HL-60/S4 (cell line): ENCODE measurements around the gene ABCF2.

ENCODE experiments used
- in situ Hi-C: fragments of 300-500 bp; cut with MboI; formaldehyde crosslinking; loops from 2 replicates; pipeline ENCODE4 v1.14.3; 2022; ENCODE audit warnings: low sequenced_read_pairs

Gene ABCF2

GRCh38 chr7:151242159-151243044, 15.4 kb upstream of the ABCF2 start:
- in situ Hi-C loops: no loop called here

DNA sequence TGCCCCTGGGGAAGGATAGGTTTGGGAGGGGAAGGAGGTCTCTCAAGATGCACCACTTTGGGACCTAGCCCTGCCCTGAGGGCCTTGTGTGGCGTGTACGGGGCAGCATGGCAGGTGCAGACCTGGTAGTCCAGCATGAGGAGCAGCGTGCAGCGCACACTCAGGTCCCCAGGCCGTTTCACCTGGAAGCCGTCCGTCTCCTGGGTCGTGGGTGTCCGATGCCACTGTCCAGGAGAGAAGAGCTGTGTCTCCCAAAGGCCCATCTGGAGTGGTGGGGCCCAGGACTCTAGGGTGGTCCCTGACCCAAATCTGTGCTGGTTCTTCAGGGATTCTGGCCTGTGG, 14.7 kb upstream of the ABCF2 start:
- in situ Hi-C loops: no loop called here

DNA sequence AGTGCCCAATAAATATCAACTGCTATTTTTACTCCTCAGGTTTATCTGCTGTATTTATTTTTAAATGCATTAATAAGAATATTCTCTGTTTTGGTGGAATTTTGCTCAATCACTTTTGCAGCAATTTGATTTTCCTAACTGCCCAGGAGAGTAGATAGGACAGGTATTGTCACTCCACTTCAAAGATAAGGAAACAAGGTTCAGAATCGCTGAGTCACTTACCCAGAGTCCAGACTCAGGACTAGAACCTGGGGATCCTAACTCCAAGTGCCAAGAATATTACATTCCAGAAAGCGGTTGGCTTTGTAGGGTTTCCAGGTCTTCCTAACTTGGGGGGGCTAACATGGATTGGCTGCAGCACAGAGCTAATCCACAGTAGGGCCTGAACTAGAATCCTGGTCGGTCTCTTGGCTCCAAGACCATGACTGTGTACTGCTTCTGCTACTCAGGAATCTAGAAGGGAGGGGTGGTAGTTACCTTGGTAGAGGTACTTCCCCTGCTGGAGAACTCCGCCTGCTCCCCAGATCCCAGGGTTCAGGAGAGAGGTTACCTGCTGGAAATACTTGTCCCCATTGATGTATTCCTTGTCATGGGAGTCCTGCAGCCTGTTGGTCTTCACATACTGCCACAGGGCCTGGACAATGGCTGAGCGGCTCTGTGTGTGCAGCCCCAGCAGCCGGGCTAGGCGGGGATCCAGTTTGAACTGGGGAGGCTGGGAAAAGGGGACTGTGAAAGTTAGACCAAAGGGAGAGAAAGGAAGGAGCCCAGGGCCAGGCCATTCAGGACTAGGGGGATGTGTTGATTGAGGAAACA, 14.1 kb upstream of the ABCF2 start:
- in situ Hi-C loops: no loop called here

DNA sequence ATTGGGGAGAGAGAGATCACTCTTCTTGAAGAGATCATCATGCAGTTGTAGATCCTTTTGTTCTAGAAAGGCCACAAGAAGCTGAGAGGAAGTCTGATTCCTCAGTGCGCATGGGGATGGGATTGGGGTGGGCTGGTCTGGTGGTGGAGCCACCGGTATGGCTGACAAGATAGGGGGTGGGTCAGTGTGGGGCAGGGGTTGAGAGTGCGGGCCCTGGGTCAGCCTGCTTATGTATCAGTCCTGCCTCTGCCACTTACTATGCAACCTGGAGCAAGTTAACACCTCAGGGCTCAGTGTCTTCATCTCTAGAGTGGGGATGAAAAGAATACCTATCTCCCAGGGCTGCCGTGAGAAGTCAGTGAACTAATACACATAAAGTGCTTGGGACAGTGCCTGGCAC, 13.5 kb upstream of the ABCF2 start:
- in situ Hi-C loops: no loop called here

DNA sequence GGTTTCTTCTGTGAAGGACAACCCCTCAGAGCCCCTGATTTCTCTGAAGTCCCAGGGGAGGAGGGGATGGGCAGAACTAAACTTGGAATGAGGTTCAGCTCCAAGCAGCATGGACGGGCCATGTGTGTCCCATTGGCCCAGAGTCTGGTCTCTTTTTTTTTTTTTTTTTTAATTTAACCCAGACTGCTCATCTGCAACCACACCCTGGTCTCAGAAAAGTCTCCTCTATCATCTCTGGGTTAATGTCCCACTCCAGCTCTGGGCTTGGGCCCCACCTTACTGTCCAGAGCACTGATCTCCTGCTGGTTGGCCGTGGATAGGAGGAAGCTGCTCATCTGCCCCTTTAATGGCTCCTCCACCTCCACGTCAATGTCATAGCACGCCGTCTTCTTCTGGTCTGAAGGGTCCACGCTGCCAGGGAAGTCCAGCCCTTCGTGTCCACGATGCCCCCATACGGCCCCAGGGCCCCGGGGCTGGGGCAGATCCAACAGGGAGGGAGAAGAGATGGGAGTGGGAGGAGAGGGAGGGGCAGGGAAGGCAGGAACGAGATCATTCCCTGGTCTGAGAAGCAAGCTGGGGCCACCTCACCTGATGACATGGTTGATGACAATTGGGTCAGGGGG, 12.9 kb upstream of the ABCF2 start:
- in situ Hi-C loops: no loop called here

DNA sequence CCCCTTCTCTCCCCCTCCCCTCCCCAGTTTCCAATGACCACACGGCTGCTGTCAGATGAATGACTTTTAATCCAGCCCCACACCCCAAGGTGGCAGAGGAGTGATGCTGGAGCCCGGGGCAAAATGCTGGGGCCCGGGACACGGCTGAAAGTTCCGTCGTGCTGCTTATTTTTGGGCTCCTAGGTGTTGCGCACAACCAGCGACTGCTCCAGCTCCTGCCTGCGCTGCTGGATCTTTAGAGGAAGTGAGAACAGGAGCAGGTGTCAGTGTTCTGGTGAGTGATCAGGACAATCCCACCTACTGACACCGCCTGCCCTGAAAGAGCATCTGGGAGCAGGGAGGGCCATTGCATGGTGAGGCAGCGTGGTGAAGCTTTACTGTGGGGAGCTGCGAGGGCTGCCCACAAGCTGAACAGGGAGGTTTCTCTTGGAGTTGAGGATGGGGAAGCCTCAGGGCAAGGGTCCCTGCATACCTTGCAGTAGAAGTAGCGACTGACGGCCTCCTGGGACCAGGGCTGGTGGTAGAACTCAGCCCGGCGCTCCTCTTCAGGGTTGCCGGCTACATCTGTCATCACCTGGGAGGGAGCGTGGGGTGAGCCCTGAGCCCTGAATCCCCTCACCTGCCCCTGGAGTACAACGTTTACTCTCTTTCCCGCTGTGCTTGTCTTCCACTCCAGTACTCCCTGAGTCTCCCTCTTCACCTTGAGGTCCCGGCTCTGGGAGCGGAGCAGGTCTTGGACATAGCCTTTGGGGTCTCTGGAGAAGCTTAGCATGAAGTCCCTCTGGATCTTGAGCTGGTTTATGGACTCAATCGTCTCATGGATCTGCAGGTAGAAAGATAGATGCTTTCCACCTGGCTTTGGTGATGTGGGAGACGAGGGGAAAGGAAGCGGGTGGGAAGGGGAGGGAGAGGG, 12.2 kb upstream of the ABCF2 start:
- in situ Hi-C loops: no loop called here

GRCh38 chr7:151238190-151238810, 11.3 kb upstream of the ABCF2 start:
- in situ Hi-C loops: no loop called here

DNA sequence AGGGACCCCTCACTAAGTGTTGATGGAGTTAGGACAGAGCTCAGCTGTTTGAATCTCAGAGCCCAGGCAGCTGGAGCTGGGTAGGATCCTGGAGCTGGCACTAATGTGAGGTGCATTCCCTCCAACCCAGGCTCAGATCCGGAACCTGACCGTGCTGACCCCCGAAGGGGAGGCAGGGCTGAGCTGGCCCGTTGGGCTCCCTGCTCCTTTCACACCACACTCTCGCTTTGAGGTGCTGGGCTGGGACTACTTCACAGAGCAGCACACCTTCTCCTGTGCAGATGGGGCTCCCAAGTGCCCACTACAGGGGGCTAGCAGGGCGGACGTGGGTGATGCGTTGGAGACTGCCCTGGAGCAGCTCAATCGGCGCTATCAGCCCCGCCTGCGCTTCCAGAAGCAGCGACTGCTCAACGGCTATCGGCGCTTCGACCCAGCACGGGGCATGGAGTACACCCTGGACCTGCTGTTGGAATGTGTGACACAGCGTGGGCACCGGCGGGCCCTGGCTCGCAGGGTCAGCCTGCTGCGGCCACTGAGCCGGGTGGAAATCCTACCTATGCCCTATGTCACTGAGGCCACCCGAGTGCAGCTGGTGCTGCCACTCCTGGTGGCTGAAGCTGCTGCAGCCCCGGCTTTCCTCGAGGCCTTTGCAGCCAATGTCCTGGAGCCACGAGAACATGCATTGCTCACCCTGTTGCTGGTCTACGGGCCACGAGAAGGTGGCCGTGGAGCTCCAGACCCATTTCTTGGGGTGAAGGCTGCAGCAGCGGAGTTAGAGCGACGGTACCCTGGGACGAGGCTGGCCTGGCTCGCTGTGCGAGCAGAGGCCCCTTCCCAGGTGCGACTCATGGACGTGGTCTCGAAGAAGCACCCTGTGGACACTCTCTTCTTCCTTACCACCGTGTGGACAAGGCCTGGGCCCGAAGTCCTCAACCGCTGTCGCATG, 10.5 kb upstream of the ABCF2 start:
- in situ Hi-C loops: no loop called here

GRCh38 chr7:151236406-151236805, 9.4 kb upstream of the ABCF2 start:
- in situ Hi-C loops: no loop called here

- in situ Hi-C loops: no loop called here
Measured at GRCh38 chr7:151235091-151235787, 8.2 kb upstream of the ABCF2 start.

DNA sequence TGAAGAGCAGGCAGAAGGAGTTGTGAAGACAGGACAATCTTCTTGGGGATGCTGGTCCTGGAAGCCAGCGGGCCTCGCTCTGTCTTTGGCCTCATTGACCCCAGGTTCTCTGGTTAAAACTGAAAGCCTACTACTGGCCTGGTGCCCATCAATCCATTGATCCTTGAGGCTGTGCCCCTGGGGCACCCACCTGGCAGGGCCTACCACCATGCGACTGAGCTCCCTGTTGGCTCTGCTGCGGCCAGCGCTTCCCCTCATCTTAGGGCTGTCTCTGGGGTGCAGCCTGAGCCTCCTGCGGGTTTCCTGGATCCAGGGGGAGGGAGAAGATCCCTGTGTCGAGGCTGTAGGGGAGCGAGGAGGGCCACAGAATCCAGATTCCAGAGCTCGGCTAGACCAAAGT, 6.8 kb upstream of the ABCF2 start:
- in situ Hi-C loops: no loop called here

GRCh38 chr7:151232917-151233701, 6.1 kb upstream of the ABCF2 start:
- in situ Hi-C loops: no loop called here

DNA sequence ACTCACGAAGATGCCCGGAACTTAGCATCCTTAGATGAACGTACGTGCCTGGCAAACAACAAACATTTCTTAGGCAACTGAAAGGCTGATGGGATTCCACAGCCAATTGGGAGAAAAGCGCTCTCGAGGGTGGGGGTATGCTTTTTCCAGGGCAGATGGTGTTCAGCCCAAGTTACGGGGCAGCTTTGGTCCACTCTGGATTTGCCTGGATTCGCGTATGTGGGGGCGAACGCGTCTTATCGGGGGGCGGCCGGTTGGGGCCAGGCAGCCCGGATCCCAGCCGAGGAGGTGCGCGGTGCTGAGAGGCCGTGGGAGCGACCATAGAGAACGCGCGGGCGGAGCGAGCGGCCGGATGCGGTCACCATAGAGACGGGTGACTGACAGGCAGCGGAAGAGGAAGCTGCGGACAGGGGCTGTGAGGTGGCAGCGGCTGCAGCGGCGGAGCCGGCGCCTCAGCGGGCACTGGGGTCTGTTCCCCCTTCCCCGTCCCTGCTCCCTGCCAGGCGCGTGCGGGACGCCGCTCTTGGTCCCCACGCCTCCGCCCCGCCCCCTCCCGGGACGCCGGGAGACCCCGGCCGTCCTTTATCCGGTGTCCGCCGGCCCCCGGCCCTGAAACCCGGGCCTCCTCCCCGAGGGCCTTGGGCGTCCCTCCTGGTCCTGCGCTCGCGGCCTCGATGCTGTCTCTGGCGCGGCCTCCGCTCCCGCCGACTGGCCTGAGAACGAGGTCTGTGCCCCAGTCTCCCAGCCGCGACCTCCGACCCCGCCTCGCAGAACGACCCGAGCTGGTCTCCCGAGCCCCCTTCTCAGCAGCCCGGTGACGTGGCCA, 5.3 kb upstream of the ABCF2 start, which contains the start of gene CHPF2:
Gene CHPF2 (plus strand): TSS at position 393 of the 826 bp plus-strand sequence. CDS start 1,529 bp downstream, outside the sequence.
- in situ Hi-C loops: no loop called here

- in situ Hi-C loops: no loop called here
Measured at GRCh38 chr7:151231080-151231479, 4.1 kb upstream of the ABCF2 start.

- in situ Hi-C loops: no loop called here
Measured at GRCh38 chr7:151229249-151229648, 2.2 kb upstream of the ABCF2 start.

DNA sequence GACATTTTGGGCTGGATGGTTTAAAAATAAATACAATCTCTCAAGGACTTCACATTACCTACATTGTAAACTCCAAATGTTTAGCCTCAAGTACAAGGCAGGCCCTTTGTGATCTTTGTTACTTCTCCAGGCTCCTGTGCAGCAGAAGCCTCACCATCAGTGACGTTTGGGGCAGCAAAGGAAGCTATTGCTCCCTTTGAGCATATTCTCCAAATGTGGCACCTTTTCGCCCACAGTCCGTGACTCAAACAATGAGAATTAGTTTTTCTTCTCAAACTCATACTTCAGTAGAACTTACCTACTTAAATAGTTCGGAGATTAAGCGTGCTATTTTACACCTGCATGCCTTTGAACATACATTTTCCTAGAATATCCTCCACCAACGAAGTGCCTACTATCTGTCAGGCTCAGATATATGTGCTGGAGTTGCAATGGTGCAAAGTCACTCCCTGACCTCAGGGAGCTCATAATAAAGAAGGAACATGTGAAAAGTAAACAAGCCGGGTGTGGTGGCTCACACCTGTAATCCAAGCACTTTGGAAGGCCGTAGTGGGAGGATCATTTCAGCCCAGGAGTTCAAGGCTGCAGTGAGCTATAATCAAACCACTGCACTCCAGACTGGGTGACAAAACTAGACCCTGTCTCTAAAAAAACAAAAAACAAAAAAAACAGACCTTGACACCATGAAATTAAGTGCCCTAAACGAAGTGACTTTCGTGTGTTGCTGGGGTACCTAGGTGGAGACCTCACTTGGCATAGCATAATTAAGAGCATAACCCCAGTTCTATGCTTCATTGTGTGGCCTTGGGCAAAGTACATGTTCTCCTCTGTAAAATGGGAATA, 1.2 kb upstream of the ABCF2 start:
- in situ Hi-C loops: no loop called here
